Left renal pelvis (tissue), 4 donors: ENCODE measurements around the gene ZYG11B. TPM values are rescaled to one million over a fixed set of nuclear protein-coding genes. Genes with fewer than 3 reads are reported as not detected.
"Not testable (repeated sequence)": the region's sequence is repeated elsewhere in the genome, so short reads cannot be mapped to it uniquely, and the experiment has no call there.

Source experiments
- DNase-seq, 4 donors: peaks; one replicate each; pipeline ENCODE4 v3.0.0-alpha.2; 2013; ENCODE audit warnings: low read depth in 4 of 4, low spot score in 3 of 4
- polyA plus RNA-seq, 4 donors: library from polyadenylated mRNA; unstranded; fragments of 120-200 nt; gene quantifications; one replicate each; pipeline ENCODE4 v1.2.1, GENCODE V29; 2013; ENCODE audit not compliant: insufficient read length in 4 of 4

Gene ZYG11B
- polyA plus RNA-seq, 4 donors = 25.8 to 30.7 (median 28.1) TPM

- DNase-seq = no peak
Measured at GRCh38 chr1:52706941-52707926, 19.0 kb upstream of the ZYG11B start.

- no peak for DNase-seq
Measured at GRCh38 chr1:52707927-52708655, 18.2 kb upstream of the ZYG11B start.

- no peak for DNase-seq
Measured at GRCh38 chr1:52709016-52709415, 17.2 kb upstream of the ZYG11B start.

GRCh38 chr1:52713590-52713989, 12.7 kb upstream of the ZYG11B start:
- no peak for DNase-seq

- DNase-seq = not testable (repeated sequence)
Measured at GRCh38 chr1:52715296-52715695, 11.0 kb upstream of the ZYG11B start.

DNA sequence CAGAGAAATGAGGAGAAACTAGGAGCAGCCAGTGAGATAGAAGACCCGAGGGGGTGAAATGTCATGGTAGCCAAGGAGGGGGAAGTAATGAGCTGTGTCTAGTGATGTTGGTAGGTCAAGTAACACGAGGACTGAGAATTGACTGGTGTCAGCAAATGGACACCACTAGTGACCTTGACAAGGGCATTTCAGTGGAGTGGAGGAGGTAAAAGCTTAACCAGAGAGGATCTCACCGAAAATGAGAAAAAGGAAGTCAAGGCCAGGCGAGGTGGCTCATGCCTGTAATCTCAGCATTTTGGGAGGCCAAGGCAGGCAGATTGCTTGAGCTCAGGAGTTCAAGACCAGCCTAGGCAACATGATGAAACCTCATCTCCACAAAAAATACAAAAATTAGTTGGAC, 3.0 kb upstream of the ZYG11B start:
- no peak for DNase-seq

GRCh38 chr1:52725903-52726264, 369 bp upstream of the ZYG11B start:
- DNase-seq = no peak

GRCh38 chr1:52727114-52727586, 897 bp downstream of the ZYG11B start:
- DNase-seq = no peak

- DNase-seq = no peak
Measured at GRCh38 chr1:52727956-52728656, 1.9 kb downstream of the ZYG11B start.

GRCh38 chr1:52733368-52733767, 7.1 kb downstream of the ZYG11B start:
- DNase-seq = no peak

DNA sequence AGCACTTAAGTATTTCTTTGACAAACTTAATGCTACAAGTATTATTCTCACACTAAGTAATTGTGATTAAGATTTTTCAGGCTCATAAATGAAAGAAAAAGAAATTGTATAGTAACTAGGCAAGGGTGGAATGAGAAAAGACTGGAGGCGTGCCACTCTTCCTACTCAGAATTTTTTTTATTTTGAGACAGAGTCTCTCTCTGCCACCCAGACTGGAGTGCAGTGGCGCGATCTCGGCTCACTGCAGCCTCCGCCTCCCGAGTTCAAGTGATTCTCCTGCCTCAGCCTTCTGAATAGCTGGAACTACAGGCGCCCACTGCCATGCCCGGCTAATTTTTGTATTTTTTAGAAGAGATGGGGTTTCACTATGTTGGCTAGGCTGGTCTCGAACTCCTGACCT, 9.1 kb downstream of the ZYG11B start:
- DNase-seq = not testable (repeated sequence)

DNA sequence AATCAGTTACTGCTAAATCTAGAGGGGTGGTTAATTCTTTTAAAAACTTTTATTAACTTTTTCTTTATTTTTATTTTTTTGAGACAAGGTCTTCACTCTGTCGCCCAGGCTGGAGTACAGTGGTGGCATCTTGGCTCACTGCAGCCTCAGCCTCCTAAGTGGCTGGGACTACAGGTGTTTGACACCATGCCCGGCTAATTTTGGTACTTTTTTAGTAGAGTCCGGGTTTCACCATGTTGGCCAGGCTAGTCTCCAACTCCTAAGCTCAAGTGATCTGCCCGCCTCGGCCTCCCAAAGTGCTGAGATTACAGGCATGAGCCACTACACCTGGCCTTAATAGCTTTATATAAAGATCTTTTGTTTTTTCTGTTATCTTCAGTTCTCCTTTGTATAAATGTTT, 11.9 kb downstream of the ZYG11B start:
- no peak for DNase-seq

DNA sequence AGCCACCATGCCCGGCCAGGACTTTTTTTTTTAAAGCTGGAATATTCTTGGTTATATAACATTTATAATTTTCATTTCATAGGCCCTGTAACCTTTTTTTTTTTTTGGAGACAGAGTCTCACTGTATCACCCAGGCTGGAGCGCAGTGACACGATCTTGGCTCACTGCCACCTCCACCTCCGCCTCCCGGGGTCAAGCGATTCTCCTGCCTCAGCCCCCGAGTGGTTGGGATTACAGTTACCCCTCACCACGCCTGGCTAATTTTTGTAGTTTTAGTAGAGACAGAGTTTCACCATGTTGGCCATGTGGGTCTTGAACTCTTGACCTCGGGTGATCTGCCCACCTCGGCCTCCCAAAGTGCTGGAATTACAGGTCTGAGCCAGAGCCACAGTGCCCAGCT, 12.6 kb downstream of the ZYG11B start:
- DNase-seq = no peak

- no peak for DNase-seq
Measured at GRCh38 chr1:52739699-52740467, 13.6 kb downstream of the ZYG11B start.

- DNase-seq = no peak
Measured at GRCh38 chr1:52741259-52741658, 15.0 kb downstream of the ZYG11B start.

- no peak for DNase-seq
Measured at GRCh38 chr1:52746189-52746588, 19.9 kb downstream of the ZYG11B start.

GRCh38 chr1:52747450-52747849, 21.2 kb downstream of the ZYG11B start:
- DNase-seq = no peak

- no peak for DNase-seq
Measured at GRCh38 chr1:52748119-52748518, 21.9 kb downstream of the ZYG11B start.

- DNase-seq = not testable (repeated sequence)
Measured at GRCh38 chr1:52749496-52749895, 23.2 kb downstream of the ZYG11B start.

GRCh38 chr1:52750139-52750538, 23.9 kb downstream of the ZYG11B start:
- DNase-seq = not testable (repeated sequence)
